Endodermal cell (in vitro differentiated cells): Measurements from ENCODE around the gene SFXN5. TPM values are rescaled to one million over a fixed set of nuclear protein-coding genes. Genes with fewer than 3 reads are reported as not detected.

Experiments used
- DNase-seq: peaks from one replicate; pipeline ENCODE4 v3.0.0-alpha.2; 2017
- H3K27ac ChIP-seq: 2 replicates; pipeline ENCODE4 v1.5.1; 2013; ENCODE audit warnings: mild to moderate bottlenecking, low read depth, low read length, moderate library complexity
- H3K27me3 ChIP-seq: 2 replicates; pipeline ENCODE4 v1.6.1; 2013; ENCODE audit warnings: mild to moderate bottlenecking, low read length, moderate library complexity; ENCODE audit not compliant: insufficient read depth, control insufficient read depth, poor library complexity, severe bottlenecking
- H3K36me3 ChIP-seq: 2 replicates; pipeline ENCODE4 v1.7.0; 2013; ENCODE audit warnings: mild to moderate bottlenecking, low read length, moderate library complexity; ENCODE audit not compliant: control insufficient read depth, insufficient read depth
- H3K4me1 ChIP-seq: one replicate; pipeline ENCODE4 v1.7.0; 2013; ENCODE audit warnings: low read length; ENCODE audit not compliant: control insufficient read depth, insufficient read depth
- H3K4me3 ChIP-seq: 2 replicates; pipeline ENCODE4 v1.5.1; 2013; ENCODE audit warnings: mild to moderate bottlenecking, low read length, moderate library complexity
- H3K9ac ChIP-seq: 2 replicates; pipeline ENCODE4 v1.6.1; 2013; ENCODE audit warnings: mild to moderate bottlenecking, low read length, moderate library complexity; ENCODE audit not compliant: poor library complexity, severe bottlenecking; ENCODE audit errors: extremely low read depth
- H3K9me3 ChIP-seq: 2 replicates; pipeline ENCODE4 v1.6.1; 2013; ENCODE audit warnings: mild to moderate bottlenecking, low read length, moderate library complexity; ENCODE audit not compliant: control insufficient read depth
- H3K27ac Mint-ChIP-seq: 2 replicates; pipeline ENCODE4 v1.8.0; 2020; ENCODE audit warnings: mixed read lengths
- H3K27me3 Mint-ChIP-seq: 2 replicates; pipeline ENCODE4 v1.8.0; 2021; ENCODE audit warnings: mild to moderate bottlenecking, mixed read lengths; ENCODE audit not compliant: insufficient read depth
- H3K36me3 Mint-ChIP-seq: 2 replicates; pipeline ENCODE4 v1.8.0; 2020; ENCODE audit warnings: low read depth, mixed read lengths
- H3K4me1 Mint-ChIP-seq: 2 replicates; pipeline ENCODE4 v1.8.0; 2020; ENCODE audit warnings: mixed read lengths
- H3K4me3 Mint-ChIP-seq: 2 replicates; pipeline ENCODE4 v1.8.0; 2020; ENCODE audit warnings: mild to moderate bottlenecking, moderate library complexity, mixed read lengths
- H3K9me3 Mint-ChIP-seq: 2 replicates; pipeline ENCODE4 v1.8.0; 2020; ENCODE audit warnings: mild to moderate bottlenecking, mixed read lengths
- WGBS, 2 experiments: methylation state at CpG; one replicate each; pipeline versions ENCODE4 v1.1.5 to v1.1.7; 2013; ENCODE audit warnings: missing lambda C conversion rate in 2 of 2, mixed read lengths in 1 of 2; ENCODE audit not compliant: insufficient coverage in 1 of 2, insufficient read length in 1 of 2; 5-methylcytosine and 5-hydroxymethylcytosine counted together
- total RNA-seq, 2 donors: library from RNA; stranded (reverse); fragmentation: NEBNext Ultra II Directional in 1 of 2; extraction: Animal tissue kit (Norgen Biotek cat#: 25700) in 1 of 2; gene quantifications; 2 replicates in 1 of 2; 3 replicates in 1 of 2; pipeline ENCODE4 v1.2.1, GENCODE V29; 2021
- TF ChIP-seq, protein P1 (sequence below): fragments of 200-600 bp; sonication (generic); conservative IDR thresholded peaks from 2 replicates; pipeline ENCODE4 v1.5.0; 2021; ENCODE audit warnings: antibody characterized with exemption, mild to moderate bottlenecking

The SFXN5 gene
- total RNA-seq, 2 donors from 2014 or later = 30.7 to 32.8 TPM

GRCh38 chr2:73106791-73107190 is 35.3 kb upstream of the SFXN5 start:
- H3K27me3 Mint-ChIP-seq = no peaks in the 10 kb centered on the region
- Histone ChIP-seq H3K4me3 (no peak overlapping the region), H3K27me3 (no peaks in the 10 kb centered on the region), H3K36me3 (no peaks in the 10 kb centered on the region), H3K9me3 (no peaks in the 10 kb centered on the region), H3K9ac (no peak overlapping the region), H3K4me1 (peaks cover 6% of the 10 kb centered on the region), H3K27ac (no peak overlapping the region)
- DNase-seq = no peak
- H3K4me1 Mint-ChIP-seq = peaks cover 24% of the 10 kb centered on the region
- no peak overlapping the region for H3K4me3 Mint-ChIP-seq
- no peak overlapping the region for H3K27ac Mint-ChIP-seq
- TF ChIP-seq, protein P1, sequence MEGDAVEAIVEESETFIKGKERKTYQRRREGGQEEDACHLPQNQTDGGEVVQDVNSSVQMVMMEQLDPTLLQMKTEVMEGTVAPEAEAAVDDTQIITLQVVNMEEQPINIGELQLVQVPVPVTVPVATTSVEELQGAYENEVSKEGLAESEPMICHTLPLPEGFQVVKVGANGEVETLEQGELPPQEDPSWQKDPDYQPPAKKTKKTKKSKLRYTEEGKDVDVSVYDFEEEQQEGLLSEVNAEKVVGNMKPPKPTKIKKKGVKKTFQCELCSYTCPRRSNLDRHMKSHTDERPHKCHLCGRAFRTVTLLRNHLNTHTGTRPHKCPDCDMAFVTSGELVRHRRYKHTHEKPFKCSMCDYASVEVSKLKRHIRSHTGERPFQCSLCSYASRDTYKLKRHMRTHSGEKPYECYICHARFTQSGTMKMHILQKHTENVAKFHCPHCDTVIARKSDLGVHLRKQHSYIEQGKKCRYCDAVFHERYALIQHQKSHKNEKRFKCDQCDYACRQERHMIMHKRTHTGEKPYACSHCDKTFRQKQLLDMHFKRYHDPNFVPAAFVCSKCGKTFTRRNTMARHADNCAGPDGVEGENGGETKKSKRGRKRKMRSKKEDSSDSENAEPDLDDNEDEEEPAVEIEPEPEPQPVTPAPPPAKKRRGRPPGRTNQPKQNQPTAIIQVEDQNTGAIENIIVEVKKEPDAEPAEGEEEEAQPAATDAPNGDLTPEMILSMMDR = no peak
- H3K36me3 Mint-ChIP-seq = peaks cover 7% of the 10 kb centered on the region
- 96 to 100% methylated on average over 1 to 3 of the region's 3 CpGs for WGBS, 2 experiments
- H3K9me3 Mint-ChIP-seq = no peaks in the 10 kb centered on the region

GRCh38 chr2:73105511-73105971 is 34.0 kb upstream of the SFXN5 start:
- Histone ChIP-seq H3K4me3 (no peak overlapping the region), H3K27ac (no peak overlapping the region), H3K27me3 (no peaks in the 10 kb centered on the region), H3K36me3 (no peaks in the 10 kb centered on the region), H3K9me3 (no peaks in the 10 kb centered on the region), H3K4me1 (peaks cover 6% of the 10 kb centered on the region), H3K9ac (no peak overlapping the region)
- Mint-ChIP-seq H3K4me3 (no peak overlapping the region), H3K27ac (no peak overlapping the region), H3K4me1 (peaks cover 18% of the 10 kb centered on the region), H3K36me3 (peaks cover 7% of the 10 kb centered on the region), H3K9me3 (no peaks in the 10 kb centered on the region), H3K27me3 (no peaks in the 10 kb centered on the region)
- no peak for DNase-seq
- TF ChIP-seq, protein P1 = no peak
- 90 to 95% methylated on average over 2 of the region's 2 CpGs for WGBS, 2 experiments

DNA sequence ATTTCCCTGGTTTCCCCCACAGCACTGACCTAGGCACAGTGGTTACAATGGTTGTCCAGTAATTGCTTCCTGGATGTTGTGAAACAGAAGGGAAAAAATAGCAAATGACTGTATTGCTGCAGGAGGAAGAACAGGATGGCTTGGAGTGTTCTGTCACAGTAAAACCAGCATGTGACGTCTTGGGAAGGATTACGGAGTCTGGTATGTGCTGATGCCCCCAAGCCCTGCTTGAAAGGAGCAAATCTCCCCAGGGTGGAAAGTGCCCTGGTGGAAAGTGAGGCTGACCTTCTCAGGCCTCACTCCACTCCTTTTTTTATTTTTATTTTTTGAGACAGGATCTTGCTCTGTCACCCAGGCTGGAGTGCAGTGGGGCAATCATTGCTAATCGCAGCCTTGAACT is 33.4 kb upstream of the SFXN5 start:
- no peak overlapping the region for H3K9ac ChIP-seq
- no peaks in the 10 kb centered on the region for H3K27me3 Mint-ChIP-seq
- H3K4me3 Mint-ChIP-seq = no peak overlapping the region
- H3K27ac Mint-ChIP-seq = no peak overlapping the region
- DNase-seq = no peak
- no peaks in the 10 kb centered on the region for H3K27me3 ChIP-seq
- no peaks in the 10 kb centered on the region for H3K9me3 Mint-ChIP-seq
- no peak overlapping the region for H3K27ac ChIP-seq
- peaks cover 7% of the 10 kb centered on the region for H3K36me3 Mint-ChIP-seq
- peaks cover 16% of the 10 kb centered on the region for H3K4me1 Mint-ChIP-seq
- peaks cover 6% of the 10 kb centered on the region for H3K4me1 ChIP-seq
- 89 to 100% methylated on average over 2 to 3 of the region's 3 CpGs for WGBS, 2 experiments
- H3K36me3 ChIP-seq = no peaks in the 10 kb centered on the region
- H3K4me3 ChIP-seq = no peak overlapping the region
- TF ChIP-seq, protein P1 = no peak
- H3K9me3 ChIP-seq = no peaks in the 10 kb centered on the region
